ENCODE results near the gene FUT7.

GRCh38 chr9:137063311-137064026 is 31.6 kb upstream of the FUT7 start:
- TF ChIP-seq CTCF (IDR thresholded peaks at IDR 0.05) (no peak), POLR2A (IDR thresholded peaks at IDR 0.05) (no peak)

Data from tibial nerve (tissue), 3 donors.